ENCODE data around the gene ARHGAP15.

- TF ChIP-seq, protein P1, sequence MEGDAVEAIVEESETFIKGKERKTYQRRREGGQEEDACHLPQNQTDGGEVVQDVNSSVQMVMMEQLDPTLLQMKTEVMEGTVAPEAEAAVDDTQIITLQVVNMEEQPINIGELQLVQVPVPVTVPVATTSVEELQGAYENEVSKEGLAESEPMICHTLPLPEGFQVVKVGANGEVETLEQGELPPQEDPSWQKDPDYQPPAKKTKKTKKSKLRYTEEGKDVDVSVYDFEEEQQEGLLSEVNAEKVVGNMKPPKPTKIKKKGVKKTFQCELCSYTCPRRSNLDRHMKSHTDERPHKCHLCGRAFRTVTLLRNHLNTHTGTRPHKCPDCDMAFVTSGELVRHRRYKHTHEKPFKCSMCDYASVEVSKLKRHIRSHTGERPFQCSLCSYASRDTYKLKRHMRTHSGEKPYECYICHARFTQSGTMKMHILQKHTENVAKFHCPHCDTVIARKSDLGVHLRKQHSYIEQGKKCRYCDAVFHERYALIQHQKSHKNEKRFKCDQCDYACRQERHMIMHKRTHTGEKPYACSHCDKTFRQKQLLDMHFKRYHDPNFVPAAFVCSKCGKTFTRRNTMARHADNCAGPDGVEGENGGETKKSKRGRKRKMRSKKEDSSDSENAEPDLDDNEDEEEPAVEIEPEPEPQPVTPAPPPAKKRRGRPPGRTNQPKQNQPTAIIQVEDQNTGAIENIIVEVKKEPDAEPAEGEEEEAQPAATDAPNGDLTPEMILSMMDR (IDR thresholded peaks at IDR 0.05; ENCODE audit: insufficient read depth, low read length, poor library complexity, severe bottlenecking): no peak
- TF ChIP-seq EZH2phosphoT487 (conservative IDR thresholded peaks at IDR 0.05; ENCODE audit: low read length): no peak
Observed at GRCh38 chr2:143688248-143688647, 559.0 kb downstream of the ARHGAP15 start.

Data from SU-DHL-6 (cell line).